ENCODE data around the gene BANF1. TPM values are rescaled to one million over a fixed set of nuclear protein-coding genes. Genes with fewer than 3 reads are reported as not detected.

BANF1 gene
- total and polyA plus RNA-seq, 10 of the 15 experiments (the other 5 are each of a cell fraction or from before 2014, with no cell fraction given), result 99.0 to 574 (median 297) TPM

- Histone ChIP-seq H3K36me3 (ENCODE audit: control insufficient read depth in 2 of 2, insufficient read depth in 2 of 2, low read length in 1 of 2) (peaks cover 0 to 8% of the 10 kb centered on the region in 2 experiments; a peak in 1 of 4 replicates), H3K9me3 (replicated peaks; ENCODE audit: control insufficient read depth, insufficient read depth, low read length) (no peaks in the 10 kb centered on the region), H3K4me2 (ENCODE audit: control insufficient read depth, insufficient read depth) (no peak overlapping the region), H3K27ac (ENCODE audit: control insufficient read depth, insufficient read depth) (no peak overlapping the region), H2AFZ (ENCODE audit: control insufficient read depth, low read depth, low read length) (no peak overlapping the region), H4K20me1 (ENCODE audit: control insufficient read depth, insufficient read depth) (no peaks in the 10 kb centered on the region), H3K27me3 (replicated peaks in 1 of 2; ENCODE audit: control insufficient read depth in 2 of 2, insufficient read depth in 2 of 2, low read length in 1 of 2) (no peaks in the 10 kb centered on the region), H3K4me1 (ENCODE audit: control insufficient read depth, insufficient read depth, low read length) (no peaks in the 10 kb centered on the region), H3K9ac (ENCODE audit: control insufficient read depth, insufficient read depth, low read length) (no peak overlapping the region), H3K79me2 (ENCODE audit: control insufficient read depth, insufficient read depth, low read length) (no peaks in the 10 kb centered on the region), H3K4me3 (no peak overlapping the region)
- no peak for ATAC-seq
- 88% methylated on average over 5 of the region's 5 CpGs for WGBS (ENCODE audit: insufficient coverage, insufficient replicate concordance, low lambda C conversion rate, missing lambda C conversion rate)
- FAIRE-seq, result no peak
- intact Hi-C loops (cut with micrococcal nuclease; ENCODE audit: unreplicated experiment) (no loop called here), in situ Hi-C loops (cut with MboI) (no loop called here)
- POLR2A ChIA-PET, result interaction anchor here (0.5 to 1.2 kb wide), 2 partner anchors 103 to 344 kb away, joined by 3 to 5 read pairs; partner anchors contain the start of gene FIBP
- BruUV-seq (replicated peaks), result no TSS peak
- SMC1A ChIA-PET (ENCODE audit: uncharacterized antibody, unreplicated experiment), result interaction anchor here (1.3 to 2.5 kb wide), 3 partner anchors 108 to 173 kb away, joined by 3 to 8 read pairs (median 3); no protein-coding TSS in a partner anchor
- no peak for DNase-seq (ENCODE audit: low read depth, low spot score)
- RAD21 ChIA-PET (ENCODE audit: unreplicated experiment), result interaction anchor here (0.9 to 1.2 kb wide), 2 partner anchors 104 to 107 kb away, joined by 4 read pairs; partner anchors contain the start of gene FIBP
- CTCF ChIA-PET, result interaction anchor here (1.0 to 7.9 kb wide), 7 partner anchors 17 to 280 kb away, joined by 3 to 167 read pairs (median 6); partner anchors contain the start of genes CCDC85B, FIBP and KAT5
- TF ChIP-seq REST (IDR thresholded peaks at IDR 0.05; ENCODE audit: low read depth, low read length), result no peak
- no peak for TF ChIP-seq BHLHE40 (IDR thresholded peaks at IDR 0.05; ENCODE audit: borderline replicate concordance in 1 of 2, low read depth in 2 of 2, low read length in 1 of 2)
- no peak for TF ChIP-seq ZNF24 (IDR thresholded peaks at IDR 0.05)
- TF ChIP-seq YBX1 (IDR thresholded peaks at IDR 0.05), result no peak
- no peak for TF ChIP-seq MEF2B (IDR thresholded peaks at IDR 0.05; ENCODE audit: partially characterized antibody, poor library complexity, severe bottlenecking)
- TF ChIP-seq BCL11A (IDR thresholded peaks at IDR 0.05; ENCODE audit: low read depth, low read length), result no peak
- TF ChIP-seq SIN3A (IDR thresholded peaks at IDR 0.05; ENCODE audit: low read depth, low read length), result no peak
- no peak for TF ChIP-seq PML (IDR thresholded peaks at IDR 0.05; ENCODE audit: low read length)
- TF ChIP-seq MYC (IDR thresholded peaks at IDR 0.05; ENCODE audit: insufficient read depth, insufficient read length, insufficient replicate concordance, low read length, severe bottlenecking), result no peak
- no peak for TF ChIP-seq EGR1 (IDR thresholded peaks at IDR 0.05; ENCODE audit: borderline replicate concordance in 1 of 2, low read depth in 2 of 2, low read length in 2 of 2)
- no peak for TF ChIP-seq EZH2 (IDR thresholded peaks at IDR 0.05; ENCODE audit: borderline replicate concordance, control insufficient read depth, low read depth, low read length)
- TF ChIP-seq ATF7 (IDR thresholded peaks at IDR 0.05; ENCODE audit: low read depth), result no peak
- TF ChIP-seq MAX (IDR thresholded peaks at IDR 0.05; ENCODE audit: low read depth, low read length), result no peak
- no peak for TF ChIP-seq HDAC6 (IDR thresholded peaks at IDR 0.05; ENCODE audit: unreplicated experiment)
- no peak for TF ChIP-seq PKNOX1 (IDR thresholded peaks at IDR 0.05)
- TF ChIP-seq PAX8 (IDR thresholded peaks at IDR 0.05), result no peak
- TF ChIP-seq CBFB (IDR thresholded peaks at IDR 0.05; ENCODE audit: low read depth), result no peak
These were observed 10.2 kb upstream of the BANF1 start for GRCh38 chr11:65992056-65992455.
